HL-60 (cell line): Measurements from ENCODE around the gene SLC9A6.

Experiments used
- DNase-seq, 2 experiments: peaks; one replicate each; pipeline ENCODE4 v3.0.0-alpha.2; 2010 to 2020; ENCODE audit warnings: low read depth in 1 of 2, low spot score in 1 of 2
- H3K27ac ChIP-seq: fragments of 250-450 bp; sonication (Bioruptor Pico); replicated peaks from 2 replicates; pipeline ENCODE4 v1.5.1; 2020; ENCODE audit warnings: mild to moderate bottlenecking, moderate library complexity
- H3K27me3 ChIP-seq: fragments of 250-450 bp; sonication (Bioruptor Pico); 2 replicates; pipeline ENCODE4 v1.5.1; 2021; ENCODE audit warnings: mild to moderate bottlenecking, moderate library complexity; ENCODE audit not compliant: insufficient read depth, poor library complexity, severe bottlenecking
- H3K4me3 ChIP-seq: replicated peaks from 2 replicates; pipeline ENCODE4 v1.5.1; 2011; ENCODE audit warnings: mild to moderate bottlenecking, control low read depth, low read length; ENCODE audit not compliant: insufficient read depth
- CTCF ChIP-seq: IDR thresholded peaks from one replicate; pipeline ENCODE4 v1.5.1; 2011; ENCODE audit warnings: low read length, control low read depth, inconsistent platforms; ENCODE audit not compliant: insufficient read depth
- GABPA ChIP-seq: IDR thresholded peaks from 2 replicates; pipeline ENCODE4 v1.6.1; 2012; ENCODE audit warnings: low read depth
- POLR2AphosphoS5 ChIP-seq: IDR thresholded peaks from 2 replicates; pipeline ENCODE4 v1.6.1; 2012; ENCODE audit warnings: low read depth
- SPI1 ChIP-seq: IDR thresholded peaks from 2 replicates; pipeline ENCODE4 v1.6.1; 2012; ENCODE audit warnings: low read depth, mild to moderate bottlenecking, borderline replicate concordance
- TF ChIP-seq, protein P1 (sequence below): IDR thresholded peaks from 2 replicates; pipeline ENCODE4 v1.6.1; 2012; ENCODE audit warnings: low read depth; ENCODE audit not compliant: insufficient replicate concordance

The SLC9A6 gene

DNA sequence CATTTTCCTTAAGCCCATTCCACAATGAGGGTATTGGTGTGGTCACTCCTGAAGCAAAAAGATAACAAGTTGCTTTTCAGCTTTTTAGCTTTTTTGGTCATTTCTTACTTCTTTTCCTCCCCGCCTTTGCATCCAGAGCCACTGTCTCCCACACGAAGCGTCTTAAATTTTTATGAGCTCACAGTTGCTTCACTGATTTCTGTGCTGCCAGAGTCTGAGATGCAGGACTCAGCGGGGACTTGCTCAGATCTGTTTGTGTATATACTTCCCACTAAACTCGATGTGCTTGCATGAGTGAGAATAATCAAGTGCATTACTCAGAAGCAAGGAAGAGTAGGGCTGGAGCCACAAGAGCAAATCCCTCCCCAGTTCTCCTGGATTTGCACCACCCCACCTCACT, 81.9 kb downstream of the SLC9A6 start:
- Histone ChIP-seq H3K4me3 (no peak overlapping the region), H3K27me3 (no peaks in the 10 kb centered on the region)
- no peak for TF ChIP-seq SPI1
- TF ChIP-seq POLR2AphosphoS5, result no peak
- no peak for TF ChIP-seq CTCF
- TF ChIP-seq GABPA, result no peak
- TF ChIP-seq, protein P1, sequence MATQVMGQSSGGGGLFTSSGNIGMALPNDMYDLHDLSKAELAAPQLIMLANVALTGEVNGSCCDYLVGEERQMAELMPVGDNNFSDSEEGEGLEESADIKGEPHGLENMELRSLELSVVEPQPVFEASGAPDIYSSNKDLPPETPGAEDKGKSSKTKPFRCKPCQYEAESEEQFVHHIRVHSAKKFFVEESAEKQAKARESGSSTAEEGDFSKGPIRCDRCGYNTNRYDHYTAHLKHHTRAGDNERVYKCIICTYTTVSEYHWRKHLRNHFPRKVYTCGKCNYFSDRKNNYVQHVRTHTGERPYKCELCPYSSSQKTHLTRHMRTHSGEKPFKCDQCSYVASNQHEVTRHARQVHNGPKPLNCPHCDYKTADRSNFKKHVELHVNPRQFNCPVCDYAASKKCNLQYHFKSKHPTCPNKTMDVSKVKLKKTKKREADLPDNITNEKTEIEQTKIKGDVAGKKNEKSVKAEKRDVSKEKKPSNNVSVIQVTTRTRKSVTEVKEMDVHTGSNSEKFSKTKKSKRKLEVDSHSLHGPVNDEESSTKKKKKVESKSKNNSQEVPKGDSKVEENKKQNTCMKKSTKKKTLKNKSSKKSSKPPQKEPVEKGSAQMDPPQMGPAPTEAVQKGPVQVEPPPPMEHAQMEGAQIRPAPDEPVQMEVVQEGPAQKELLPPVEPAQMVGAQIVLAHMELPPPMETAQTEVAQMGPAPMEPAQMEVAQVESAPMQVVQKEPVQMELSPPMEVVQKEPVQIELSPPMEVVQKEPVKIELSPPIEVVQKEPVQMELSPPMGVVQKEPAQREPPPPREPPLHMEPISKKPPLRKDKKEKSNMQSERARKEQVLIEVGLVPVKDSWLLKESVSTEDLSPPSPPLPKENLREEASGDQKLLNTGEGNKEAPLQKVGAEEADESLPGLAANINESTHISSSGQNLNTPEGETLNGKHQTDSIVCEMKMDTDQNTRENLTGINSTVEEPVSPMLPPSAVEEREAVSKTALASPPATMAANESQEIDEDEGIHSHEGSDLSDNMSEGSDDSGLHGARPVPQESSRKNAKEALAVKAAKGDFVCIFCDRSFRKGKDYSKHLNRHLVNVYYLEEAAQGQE, result no peak

GRCh38 chrX:136067966-136068365, 82.7 kb downstream of the SLC9A6 start:
- TF ChIP-seq POLR2AphosphoS5, result no peak
- TF ChIP-seq SPI1, result no peak
- TF ChIP-seq, protein P1, result no peak
- no peak for TF ChIP-seq CTCF
- no peak for TF ChIP-seq GABPA
- Histone ChIP-seq H3K4me3 (no peak overlapping the region), H3K27me3 (no peaks in the 10 kb centered on the region), H3K27ac (no peak overlapping the region)
- DNase-seq, result no peak

More for the DNA sequence above, 81.9 kb downstream of the SLC9A6 start:
- DNase-seq, result no peak
- no peak overlapping the region for H3K27ac ChIP-seq

DNA sequence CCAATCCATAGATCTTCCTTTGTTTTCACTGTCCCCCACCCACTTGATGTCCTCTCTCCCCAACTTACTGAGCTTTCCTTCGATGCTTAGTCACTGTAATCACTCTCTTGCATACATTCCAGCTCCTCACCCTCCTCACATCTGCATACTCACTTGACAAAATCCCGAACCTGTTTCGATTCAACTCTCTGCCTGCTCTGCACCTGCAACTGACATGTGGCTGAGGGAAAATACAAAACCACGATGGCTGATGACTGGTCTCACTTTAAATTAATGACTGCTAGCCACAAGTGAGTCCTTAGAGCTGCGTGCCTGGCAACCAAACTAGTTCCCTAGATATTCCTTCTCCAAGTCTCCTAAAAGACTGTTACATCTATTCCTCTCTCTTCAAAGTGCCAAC, 91.7 kb downstream of the SLC9A6 start:
- DNase-seq, result no peak
- H3K27ac ChIP-seq, result no peak overlapping the region
- H3K27me3 ChIP-seq, result no peaks in the 10 kb centered on the region
- H3K4me3 ChIP-seq, result no peak overlapping the region
- TF ChIP-seq POLR2AphosphoS5 (no peak), CTCF (no peak), SPI1 (no peak), GABPA (no peak)
- TF ChIP-seq, protein P1, result no peak
